Forelimb muscle (tissue), 1 donor: ENCODE results near the gene NR1H4. TPM values are rescaled to one million over a fixed set of nuclear protein-coding genes. Genes with fewer than 3 reads are reported as not detected.
"Not testable (repeated sequence)": the region's sequence is repeated elsewhere in the genome, so short reads cannot be mapped to it uniquely, and the experiment has no call there.

Source experiments
- DNase-seq: peaks from one replicate; pipeline ENCODE4 v3.0.0-alpha.2; 2013; ENCODE audit warnings: low read depth
- polyA plus RNA-seq: library from polyadenylated mRNA; unstranded; fragments of 120-200 nt; gene quantifications from one replicate; pipeline ENCODE4 v1.2.1, GENCODE V29; 2013; ENCODE audit not compliant: insufficient read length

The NR1H4 gene
- polyA plus RNA-seq: not detected

DNA sequence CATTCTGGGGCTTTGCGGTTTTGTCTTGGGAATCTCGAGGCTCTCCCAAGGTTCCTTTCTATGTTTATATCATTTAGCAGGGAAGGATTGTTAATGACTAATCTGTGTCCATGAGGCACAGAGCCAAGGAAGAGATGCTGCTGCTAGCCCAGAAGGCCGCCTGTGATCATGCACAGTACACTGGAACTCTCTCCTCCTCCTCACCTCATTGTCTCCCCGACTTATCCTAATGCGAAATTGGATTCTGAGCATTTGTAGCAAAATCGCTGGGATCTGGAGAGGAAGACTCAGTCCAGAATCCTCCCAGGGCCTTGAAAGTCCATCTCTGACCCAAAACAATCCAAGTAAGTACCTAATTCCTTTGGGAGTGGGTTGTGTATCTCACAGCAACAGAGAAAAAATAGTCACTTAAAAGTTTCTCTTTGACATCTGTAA lies at the start of gene NR1H4:
NR1H4 (plus strand) TSS at position 151 of the 435 bp plus-strand sequence. CDS start 19,458 bp downstream, outside the sequence.
- DNase-seq: no peak

DNA sequence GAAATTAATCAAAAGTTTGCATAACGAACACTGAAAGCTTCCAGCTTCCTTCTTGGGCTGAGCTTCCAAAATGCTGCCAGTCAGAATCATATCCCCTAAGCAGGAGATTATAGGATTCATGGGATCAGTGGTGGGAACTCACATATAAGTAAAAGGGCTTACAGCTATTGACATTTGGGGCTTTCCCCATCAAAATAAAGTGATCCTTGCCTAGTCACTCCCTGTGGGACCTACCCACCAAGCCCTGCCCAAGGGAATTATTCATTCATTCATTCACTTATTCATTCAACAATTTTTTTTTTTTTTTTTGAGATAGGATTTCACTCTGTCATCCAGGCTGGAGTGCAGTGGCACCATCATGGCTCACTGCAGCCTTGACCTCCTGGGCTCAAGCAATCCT lies 47.5 kb upstream of the NR1H4 start:
- DNase-seq: no peak

DNA sequence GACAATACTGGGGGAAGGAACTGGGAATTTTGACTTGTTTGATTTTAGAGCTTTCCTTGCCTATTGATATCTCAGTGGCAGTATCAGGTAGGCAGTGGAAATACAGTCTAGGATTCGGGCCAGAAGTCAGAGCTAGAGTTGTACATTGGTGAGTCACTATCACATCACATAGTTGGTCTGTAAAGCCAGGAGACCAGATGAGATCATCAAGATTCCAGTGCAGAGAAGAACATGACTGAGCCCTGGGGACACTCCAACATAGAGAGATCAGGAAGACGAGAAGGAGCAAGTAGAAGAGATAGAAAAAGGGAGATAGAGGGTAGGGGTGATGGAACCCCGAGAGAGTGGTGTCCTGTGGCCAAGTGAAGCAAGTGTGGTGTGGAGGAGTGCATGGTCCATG lies 46.6 kb upstream of the NR1H4 start:
- no peak for DNase-seq

GRCh38 chr12:100430251-100430650 lies 43.4 kb upstream of the NR1H4 start:
- DNase-seq: not testable (repeated sequence)

- no peak for DNase-seq
Measured at GRCh38 chr12:100433701-100434100, 40.0 kb upstream of the NR1H4 start.

GRCh38 chr12:100434177-100434576 lies 39.5 kb upstream of the NR1H4 start:
- no peak for DNase-seq

GRCh38 chr12:100435957-100436356 lies 37.7 kb upstream of the NR1H4 start:
- DNase-seq: no peak

DNA sequence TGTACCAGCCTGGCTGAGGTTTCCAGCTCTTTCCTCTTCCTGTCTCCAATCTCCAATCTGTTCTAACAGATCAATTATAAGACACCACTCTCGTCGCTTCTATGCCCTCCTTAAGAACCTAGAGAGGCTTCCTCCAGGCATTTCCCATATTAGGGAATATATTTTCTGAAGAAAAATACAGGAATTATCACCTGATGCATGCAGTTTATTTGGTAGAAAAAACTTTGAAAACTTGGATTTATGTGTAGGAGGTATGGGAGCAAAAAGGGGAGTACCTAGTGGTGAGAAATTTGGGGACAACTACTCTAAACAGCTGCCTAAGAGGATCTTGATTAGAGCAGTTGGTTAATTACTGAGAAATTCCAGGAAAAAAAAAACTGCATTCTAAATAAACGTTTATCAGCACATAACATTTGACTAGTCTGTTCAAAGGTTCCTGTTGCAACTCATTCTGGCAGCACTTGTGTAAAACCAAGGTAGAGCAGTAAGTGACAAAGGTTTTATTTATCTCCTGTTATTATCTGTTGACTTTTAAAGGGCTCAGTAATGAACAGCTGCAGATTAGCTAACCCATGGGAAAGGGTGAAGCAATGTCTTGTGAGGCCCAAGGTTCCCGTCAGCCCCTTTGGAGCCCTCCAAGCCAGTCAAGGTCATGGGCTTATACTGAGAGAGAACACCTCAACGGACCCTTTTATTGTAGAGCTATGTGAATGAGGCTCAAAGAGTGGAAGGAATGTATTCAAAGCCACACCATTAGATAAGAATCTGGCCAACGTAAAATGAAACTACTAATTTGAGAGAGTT lies 36.4 kb upstream of the NR1H4 start:
- no peak for DNase-seq

- DNase-seq: no peak
Measured at GRCh38 chr12:100439797-100440196, 33.9 kb upstream of the NR1H4 start.

DNA sequence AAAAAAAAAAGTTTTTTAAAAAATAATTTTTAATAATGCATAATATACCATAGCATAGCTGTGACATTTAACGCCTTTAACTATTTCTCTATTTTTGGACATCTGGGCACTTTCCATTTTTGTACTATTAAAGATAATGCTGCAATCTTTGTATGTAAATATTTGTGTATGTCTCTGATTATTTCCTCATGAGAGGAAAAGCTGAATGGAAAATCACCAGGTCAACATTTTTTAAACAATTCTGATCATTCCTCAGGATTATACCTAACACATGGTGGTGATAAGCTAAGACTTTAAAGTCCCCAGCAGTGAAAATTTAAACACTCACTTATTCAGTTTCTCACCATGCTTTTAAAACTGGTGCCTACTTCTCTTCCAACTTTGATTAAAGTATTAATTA lies 31.3 kb upstream of the NR1H4 start:
- DNase-seq: no peak

GRCh38 chr12:100443434-100443833 lies 30.2 kb upstream of the NR1H4 start:
- no peak for DNase-seq

- no peak for DNase-seq
Measured at GRCh38 chr12:100445081-100445481, 28.6 kb upstream of the NR1H4 start.

GRCh38 chr12:100447381-100447780 lies 26.3 kb upstream of the NR1H4 start:
- no peak for DNase-seq

DNA sequence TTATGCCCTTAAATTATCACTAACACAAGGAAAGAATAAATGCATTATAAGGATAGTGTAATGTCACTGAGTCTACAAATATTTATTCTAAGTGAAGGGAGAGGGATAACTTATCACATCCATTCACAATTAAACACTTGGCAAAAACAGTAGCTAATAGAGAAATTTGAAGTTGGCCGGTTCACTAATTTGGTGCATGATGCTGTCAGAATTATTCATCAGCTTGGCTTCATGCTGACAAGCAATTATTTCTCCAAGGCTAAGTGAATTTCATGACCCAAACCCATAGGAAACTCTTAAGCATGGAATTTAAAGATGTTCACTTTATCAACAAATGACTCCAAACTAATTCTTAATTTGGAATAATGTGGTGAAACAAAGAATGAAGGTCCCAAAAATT lies 25.0 kb upstream of the NR1H4 start:
- DNase-seq: no peak

DNA sequence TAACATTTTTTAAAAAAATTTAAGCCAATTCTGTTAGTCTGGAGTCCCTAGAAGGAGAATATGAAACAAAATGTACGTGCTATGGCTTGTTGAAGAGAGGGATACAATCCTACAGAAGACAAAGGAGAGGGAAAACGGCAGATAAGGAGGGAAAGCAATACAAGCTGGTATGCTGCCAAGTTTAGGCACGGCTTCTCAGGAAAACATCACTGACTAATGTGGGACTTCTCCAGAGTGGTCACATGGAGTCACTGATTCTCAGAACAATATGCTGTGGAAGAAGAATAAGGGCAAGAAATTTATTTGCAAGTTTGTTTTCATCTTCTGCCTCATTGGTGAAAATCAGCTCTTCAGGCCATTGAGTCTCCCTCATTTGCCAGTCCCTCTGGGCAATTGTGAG lies 22.9 kb upstream of the NR1H4 start:
- DNase-seq: no peak

- no peak for DNase-seq
Measured at GRCh38 chr12:100453951-100454350, 19.7 kb upstream of the NR1H4 start.

- no peak for DNase-seq
Measured at GRCh38 chr12:100455896-100456295, 17.8 kb upstream of the NR1H4 start.

GRCh38 chr12:100458191-100458590 lies 15.5 kb upstream of the NR1H4 start:
- DNase-seq: no peak

DNA sequence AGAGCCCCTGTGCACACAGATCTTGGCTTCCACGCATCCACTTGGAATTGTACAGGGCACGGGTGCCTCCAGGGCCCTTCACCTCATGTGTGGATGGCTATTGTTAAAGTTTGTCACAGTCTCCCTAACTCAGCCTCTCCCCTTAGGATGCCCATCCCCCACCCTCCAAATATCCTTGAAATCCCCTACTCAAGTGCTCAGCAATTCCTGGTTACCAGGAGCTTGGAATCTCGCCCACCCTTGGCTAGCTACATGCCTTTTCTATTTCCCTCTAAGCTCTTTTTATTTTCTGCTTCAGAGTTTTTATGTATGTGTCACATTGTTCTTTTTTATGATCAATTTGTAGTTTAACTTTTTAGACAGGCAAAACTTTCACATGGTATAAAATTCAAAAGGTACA lies 13.0 kb upstream of the NR1H4 start:
- DNase-seq: no peak

DNA sequence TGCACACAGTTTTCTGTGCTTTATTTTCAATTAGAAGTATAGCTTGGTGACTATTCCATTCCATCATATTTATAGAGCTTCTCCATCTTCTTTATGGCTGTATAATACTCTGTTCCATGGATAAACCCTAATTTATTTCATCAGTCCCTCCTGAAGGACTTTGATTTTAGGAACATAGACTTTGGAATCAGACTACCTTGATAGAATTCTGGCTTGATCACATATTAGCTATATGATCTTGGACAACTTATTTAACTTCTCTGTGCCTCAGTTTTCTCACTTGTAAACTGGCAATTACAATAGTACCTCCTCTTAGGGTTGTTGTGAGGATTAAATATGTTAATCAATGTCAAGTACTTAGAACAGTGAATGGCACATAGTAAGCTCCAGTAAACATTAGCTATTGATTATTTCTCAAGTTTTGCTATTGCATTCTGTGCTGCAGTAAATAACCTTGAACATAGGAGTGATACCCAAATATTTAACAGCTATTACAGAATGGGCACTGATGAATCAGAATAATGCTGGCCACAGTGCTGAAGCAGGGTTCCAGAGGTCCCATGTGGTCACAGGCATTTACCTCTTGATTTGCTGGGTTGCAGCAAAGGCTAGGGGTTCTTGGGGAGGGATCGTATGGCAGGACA lies 12.2 kb upstream of the NR1H4 start:
- no peak for DNase-seq

- no peak for DNase-seq
Measured at GRCh38 chr12:100463661-100464060, 10.0 kb upstream of the NR1H4 start.

- no peak for DNase-seq
Measured at GRCh38 chr12:100464529-100464928, 9.1 kb upstream of the NR1H4 start.

GRCh38 chr12:100468126-100468525 lies 5.5 kb upstream of the NR1H4 start:
- DNase-seq: no peak
